SK-N-SH (cell line): ENCODE data around the gene IST1. TPM values are rescaled to one million over a fixed set of nuclear protein-coding genes. Genes with fewer than 3 reads are reported as not detected.

Experiments
- CTCF ChIA-PET: fragments of 300-600, 350-600 bp; formaldehyde crosslinking; extraction: SDS; loops from one replicate; lab custom pipeline; 2021; lab: Yijun Ruan, JAX
- POLR2A ChIA-PET: fragments of 350-600 bp; sonication (Branson Sonifier 250); formaldehyde crosslinking; extraction: SDS; loops from one replicate; lab custom pipeline; 2020; ENCODE audit warnings: antibody characterized with exemption, inconsistent platforms; lab: Yijun Ruan, JAX
- DNase-seq: peaks from one replicate; pipeline ENCODE4 v3.0.0; 2012
- H2AFZ ChIP-seq: fragments of 200-600 bp; sonication (generic); 2 replicates; pipeline ENCODE4 v1.8.1; 2016; ENCODE audit warnings: antibody characterized with exemption, mild to moderate bottlenecking, low read depth
- H3F3A ChIP-seq: fragments of 200-600 bp; sonication (generic); replicated peaks from 2 replicates; pipeline ENCODE3; 2016; ENCODE audit warnings: antibody characterized with exemption, mild to moderate bottlenecking; ENCODE audit not compliant: insufficient read depth
- H3K27ac ChIP-seq, 2 experiments: fragments of 200-500 bp in 1 of 2; fragments of 200-600 bp in 1 of 2; sonication (Bioruptor generic) in 1 of 2; sonication (generic), shearing (Covaris generic) in 1 of 2; 2 replicates each; pipeline versions ENCODE4 v1.5.1 to v1.6.1; 2014 to 2016; ENCODE audit warnings: low read depth in 2 of 2, inconsistent platforms in 1 of 2, low read length in 1 of 2, mild to moderate bottlenecking in 1 of 2, mixed read lengths in 1 of 2
- H3K27me3 ChIP-seq: fragments of 200-600 bp; sonication (generic), shearing (Covaris generic); 2 replicates; pipeline ENCODE4 v1.6.1; 2016; ENCODE audit warnings: mixed run types; ENCODE audit not compliant: insufficient read depth
- H3K36me3 ChIP-seq, 2 experiments: fragments of 200-500 bp in 1 of 2; fragments of 200-600 bp in 1 of 2; sonication (Bioruptor generic) in 1 of 2; sonication (generic) in 1 of 2; replicated peaks in 1 of 2; 2 replicates each; pipeline versions ENCODE3 to v1.5.1; 2014 to 2016; ENCODE audit warnings: low read length in 1 of 2, mild to moderate bottlenecking in 1 of 2; ENCODE audit not compliant: insufficient read depth in 2 of 2, control insufficient read depth in 1 of 2
- H3K4me1 ChIP-seq, 2 experiments: fragments of 200-500 bp in 1 of 2; fragments of 200-600 bp in 1 of 2; sonication (Bioruptor generic) in 1 of 2; sonication (generic), shearing (Covaris generic) in 1 of 2; 2 replicates each; pipeline versions ENCODE4 v1.5.1 to v1.6.1; 2014 to 2016; ENCODE audit warnings: low read depth in 1 of 2, low read length in 1 of 2, mixed run types in 1 of 2; ENCODE audit not compliant: insufficient read depth in 2 of 2, control insufficient read depth in 1 of 2
- H3K4me2 ChIP-seq: fragments of 200-600 bp; sonication (generic), shearing (Covaris generic); 2 replicates; pipeline ENCODE4 v1.6.1; 2017; ENCODE audit warnings: mixed run types
- H3K4me3 ChIP-seq, 2 experiments: fragments of 200-500 bp in 1 of 2; fragments of 200-600 bp in 1 of 2; sonication (Bioruptor generic) in 1 of 2; sonication (generic), shearing (Covaris generic) in 1 of 2; 2 replicates each; pipeline versions ENCODE4 v1.5.1 to v1.8.1; 2014 to 2016; ENCODE audit warnings: low read depth in 2 of 2, inconsistent platforms in 1 of 2, low read length in 1 of 2, mild to moderate bottlenecking in 1 of 2, mixed read lengths in 1 of 2, moderate library complexity in 1 of 2
- H3K79me2 ChIP-seq: fragments of 200-600 bp; sonication (generic); 2 replicates; pipeline ENCODE4 v1.8.1; 2017; ENCODE audit warnings: mild to moderate bottlenecking; ENCODE audit not compliant: insufficient read depth
- H3K9ac ChIP-seq: fragments of 200-600 bp; sonication (generic); 2 replicates; pipeline ENCODE4 v1.6.1; 2017; ENCODE audit warnings: mixed run types
- H3K9me2 ChIP-seq: fragments of 200-600 bp; sonication (generic); 2 replicates; pipeline ENCODE4 v1.6.1; 2017; ENCODE audit warnings: mixed run types
- H3K9me3 ChIP-seq: fragments of 200-600 bp; sonication (generic); 2 replicates; pipeline ENCODE4 v1.6.1; 2017; ENCODE audit warnings: mixed run types, mild to moderate bottlenecking, moderate library complexity
- H4K20me1 ChIP-seq: fragments of 200-600 bp; sonication (generic); 2 replicates; pipeline ENCODE4 v1.6.1; 2017; ENCODE audit warnings: mild to moderate bottlenecking, mixed run types; ENCODE audit not compliant: insufficient read depth
- CHD2 ChIP-seq: fragments of 150-350 bp; IDR thresholded peaks from 2 replicates; pipeline ENCODE4 v1.6.1; 2018; ENCODE audit warnings: low read length; ENCODE audit not compliant: partially characterized antibody
- CTCF ChIP-seq: fragments of 200-600 bp; sonication (generic); IDR thresholded peaks from 2 replicates; pipeline ENCODE4 v1.6.1; 2017; ENCODE audit warnings: antibody characterized with exemption, mild to moderate bottlenecking, moderate library complexity
- ELF1 ChIP-seq: IDR thresholded peaks from 2 replicates; pipeline ENCODE4 v1.4.0; 2012
- EZH2phosphoT487 ChIP-seq: fragments of 200-600 bp; sonication (generic); IDR thresholded peaks from 2 replicates; pipeline ENCODE4 v1.6.1; 2017; ENCODE audit warnings: low read depth, mixed run types, mild to moderate bottlenecking, antibody characterized with exemption, moderate library complexity, borderline replicate concordance
- FOXJ3 ChIP-seq: sonication (generic); formaldehyde crosslinking; IDR thresholded peaks from 2 replicates; pipeline ENCODE4 v1.5.1; 2020; ENCODE audit warnings: mild to moderate bottlenecking, missing genetic modification reagents
- GABPA ChIP-seq: IDR thresholded peaks from 2 replicates; pipeline ENCODE4 v1.4.0; 2012; ENCODE audit warnings: low read depth, mild to moderate bottlenecking
- GATA2 ChIP-seq: sonication (generic); formaldehyde crosslinking; IDR thresholded peaks from 2 replicates; pipeline ENCODE4 v1.5.0; 2020; ENCODE audit warnings: mild to moderate bottlenecking, missing genetic modification reagents
- RAD21 ChIP-seq: IDR thresholded peaks from 2 replicates; pipeline ENCODE4 v1.6.1; 2012; ENCODE audit warnings: mild to moderate bottlenecking, low read length
- RFX5 ChIP-seq: IDR thresholded peaks from 2 replicates; pipeline ENCODE4 v1.6.1; 2012; ENCODE audit warnings: mild to moderate bottlenecking, improper control_type of control experiment, low read length
- SIN3A ChIP-seq: IDR thresholded peaks from 2 replicates; pipeline ENCODE4 v1.6.1; 2012; ENCODE audit warnings: low read depth, mild to moderate bottlenecking, low read length, moderate library complexity, borderline replicate concordance
- TAF1 ChIP-seq: IDR thresholded peaks from 2 replicates; pipeline ENCODE4 v1.6.1; 2012; ENCODE audit warnings: low read depth, mild to moderate bottlenecking, low read length, moderate library complexity, borderline replicate concordance
- TCF12 ChIP-seq: IDR thresholded peaks from 2 replicates; pipeline ENCODE4 v1.4.0; 2012
- TEAD4 ChIP-seq: IDR thresholded peaks from 2 replicates; pipeline ENCODE4 v1.4.0; 2012; ENCODE audit warnings: mild to moderate bottlenecking, borderline replicate concordance; ENCODE audit not compliant: insufficient read depth
- ZBTB33 ChIP-seq: IDR thresholded peaks from 2 replicates; pipeline ENCODE4 v1.4.0; 2012; ENCODE audit warnings: low read depth, borderline replicate concordance
- WGBS: methylation state at CpG from one replicate; pipeline ENCODE4 v1.1.6; 2017; ENCODE audit warnings: low lambda C conversion rate; 5-methylcytosine and 5-hydroxymethylcytosine counted together
- polyA plus RNA-seq, 3 experiments: library from polyadenylated mRNA; depleted of rRNA; stranded (reverse); fragments of >200 nt; gene quantifications; 2 replicates each; pipeline ENCODE4 v1.2.3, GENCODE V29; 2012

Gene IST1
- polyA plus RNA-seq, 1 of the 3 experiments (the other 2 are of a cell fraction) = 133 TPM

- Histone ChIP-seq H3K9me3 (no peaks in the 10 kb centered on the region), H3K4me2 (no peak overlapping the region), H3K9ac (no peak overlapping the region), H3K9me2 (no peaks in the 10 kb centered on the region), H3K36me3 (peaks cover 21 to 73% of the 10 kb centered on the region in 2 experiments), H3K4me3 (no peak overlapping the region), H3K27ac (no peak overlapping the region), H3K27me3 (no peaks in the 10 kb centered on the region), H3F3A (no peaks in the 10 kb centered on the region), H3K4me1 (no peaks in the 10 kb centered on the region), H2AFZ (no peak overlapping the region), H3K79me2 (peaks cover 60% of the 10 kb centered on the region), H4K20me1 (peaks cover 32% of the 10 kb centered on the region)
- TF ChIP-seq FOXJ3 (CRISPR knock-in tag) (no peak), ZBTB33 (no peak), CHD2 (no peak), TAF1 (no peak), GATA2 (CRISPR knock-in tag) (no peak), SIN3A (no peak), RFX5 (no peak)
- DNase-seq = no peak
- POLR2A ChIA-PET = no interaction called here
- CTCF ChIA-PET = interaction anchor here (0.8 to 6.3 kb wide), 4 partner anchors 18 to 241 kb away, joined by 3 to 33 read pairs (median 3); partner anchors contain the start of gene ZNF821
- 90% methylated on average over 2 of the region's 3 CpGs for WGBS
These were observed 43.2 kb upstream of the IST1 start for GRCh38 chr16:71852158-71852557.

- no peaks in the 10 kb centered on the region for H3K9me2 ChIP-seq
- no peaks in the 10 kb centered on the region for H3K9me3 ChIP-seq
- DNase-seq = no peak
- H3K36me3 ChIP-seq = peaks cover 20 to 73% of the 10 kb centered on the region in 2 experiments
- H3K27ac ChIP-seq = no peak overlapping the region
- H3F3A ChIP-seq = no peaks in the 10 kb centered on the region
- POLR2A ChIA-PET = interaction anchor here (0.5 to 0.6 kb wide), 2 partner anchors 32 to 1314 kb away, joined by 3 read pairs; no protein-coding TSS in a partner anchor
- H4K20me1 ChIP-seq = peaks cover 34% of the 10 kb centered on the region
- WGBS = 93% methylated on average over 3 of the region's 4 CpGs
- no peak overlapping the region for H3K4me2 ChIP-seq
- TF ChIP-seq CHD2 (no peak), ELF1 (no peak), EZH2phosphoT487 (no peak), RFX5 (no peak), TCF12 (no peak), CTCF (no peak), TEAD4 (no peak), GABPA (no peak), FOXJ3 (CRISPR knock-in tag) (no peak), RAD21 (no peak), SIN3A (no peak)
- TF ChIP-seq, all 33 proteins: peak for 0
- Histone ChIP-seq H3K9ac (no peak overlapping the region), H3K79me2 (peaks cover 58% of the 10 kb centered on the region), H2AFZ (no peak overlapping the region), H3K27me3 (no peaks in the 10 kb centered on the region), H3K4me3 (no peak overlapping the region), H3K4me1 (no peaks in the 10 kb centered on the region)
- CTCF ChIA-PET = interaction anchor here (0.8 to 6.3 kb wide), 4 partner anchors 18 to 241 kb away, joined by 3 to 33 read pairs (median 3); partner anchors contain the start of gene ZNF821
These were observed 42.8 kb upstream of the IST1 start for GRCh38 chr16:71852561-71852960.
